ENCODE measurements around the gene TTPAL. TPM values are rescaled to one million over a fixed set of nuclear protein-coding genes. Genes with fewer than 3 reads are reported as not detected.
A peak's percentile ranks its signal among the peaks of the same experiment; 100 is the strongest.

The TTPAL gene
- total RNA-seq, 2 experiments from 2014 or later, result 9.0 to 9.9 TPM

DNA sequence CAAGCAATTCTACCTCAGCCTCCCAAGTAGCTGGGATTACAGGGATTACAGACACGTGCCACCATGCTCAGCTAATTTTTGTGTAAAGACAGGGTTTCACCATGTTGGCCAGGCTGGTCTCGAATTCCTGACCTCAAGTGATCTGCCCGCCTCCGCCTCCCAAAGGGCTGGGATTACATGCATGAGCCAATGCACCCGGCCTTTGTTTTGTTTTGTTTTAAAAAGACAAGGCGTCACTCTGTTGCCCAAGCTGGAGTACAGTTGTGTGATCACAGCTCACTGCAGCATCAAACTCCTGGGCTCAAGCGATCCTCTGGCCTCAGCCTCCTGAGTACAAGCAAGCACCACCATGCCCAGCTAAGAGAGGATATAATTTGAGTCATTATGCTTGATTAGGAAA lies 40.8 kb downstream of the TTPAL start:
- peak overlapping the region; percentile 83 for H3K27ac Mint-ChIP-seq
- peaks cover 68% of the 10 kb centered on the region for H3K36me3 Mint-ChIP-seq (ENCODE audit: low read depth)

DNA sequence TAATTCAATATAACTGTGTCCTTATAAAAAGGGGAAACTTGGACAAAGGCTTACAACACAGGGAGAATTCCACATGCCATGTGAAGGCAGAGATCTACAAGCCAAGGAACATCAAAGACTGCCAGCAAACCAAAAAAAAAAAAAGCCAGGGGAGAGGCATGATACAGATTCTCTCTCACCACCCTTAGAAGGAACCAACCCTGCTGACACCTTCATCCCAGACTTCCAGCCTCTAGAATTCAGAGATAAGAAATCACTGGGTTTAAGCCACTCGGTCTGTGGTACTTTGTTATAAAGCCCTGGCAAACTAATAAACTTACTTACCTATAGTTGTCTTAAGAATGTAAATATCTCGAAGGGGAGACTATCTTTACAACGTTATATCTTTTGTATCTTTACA lies 41.8 kb downstream of the TTPAL start:
- DNase-seq (no peak), ATAC-seq (ENCODE audit: poor library complexity) (no peak)
- Histone ChIP-seq H3K36me3 (ENCODE audit: insufficient read depth, low read length) (peaks cover 32% of the 10 kb centered on the region), H3K9me3 (ENCODE audit: control insufficient read depth in 1 of 2, insufficient read depth in 1 of 2, low read length in 2 of 2) (no peaks in the 10 kb centered on the region), H3K27ac (ENCODE audit: low read depth in 1 of 2, low read length in 2 of 2) (no peak overlapping the region), H3K4me1 (ENCODE audit: insufficient read depth, low read length) (peaks cover 65% of the 10 kb centered on the region), H3K4me3 (ENCODE audit: low read length) (no peak overlapping the region), H3K27me3 (ENCODE audit: control insufficient read depth in 1 of 2, insufficient read depth in 2 of 2, low read length in 2 of 2) (no peaks in the 10 kb centered on the region)
- Mint-ChIP-seq H3K9me3 (no peaks in the 10 kb centered on the region), H3K36me3 (ENCODE audit: low read depth) (peaks cover 67% of the 10 kb centered on the region), H3K4me3 (peak overlapping the region; percentile 74), H3K27me3 (no peaks in the 10 kb centered on the region), H3K27ac (peak overlapping the region; percentile 83), H3K4me1 (ENCODE audit: low read depth) (peaks cover 78% of the 10 kb centered on the region)
- intact Hi-C loops (cut with DNase I, micrococcal nuclease), result no loop called here
- ChIA-PET POLR2A (no interaction called here), CTCF (no interaction called here)
- TF ChIP-seq, protein P1, sequence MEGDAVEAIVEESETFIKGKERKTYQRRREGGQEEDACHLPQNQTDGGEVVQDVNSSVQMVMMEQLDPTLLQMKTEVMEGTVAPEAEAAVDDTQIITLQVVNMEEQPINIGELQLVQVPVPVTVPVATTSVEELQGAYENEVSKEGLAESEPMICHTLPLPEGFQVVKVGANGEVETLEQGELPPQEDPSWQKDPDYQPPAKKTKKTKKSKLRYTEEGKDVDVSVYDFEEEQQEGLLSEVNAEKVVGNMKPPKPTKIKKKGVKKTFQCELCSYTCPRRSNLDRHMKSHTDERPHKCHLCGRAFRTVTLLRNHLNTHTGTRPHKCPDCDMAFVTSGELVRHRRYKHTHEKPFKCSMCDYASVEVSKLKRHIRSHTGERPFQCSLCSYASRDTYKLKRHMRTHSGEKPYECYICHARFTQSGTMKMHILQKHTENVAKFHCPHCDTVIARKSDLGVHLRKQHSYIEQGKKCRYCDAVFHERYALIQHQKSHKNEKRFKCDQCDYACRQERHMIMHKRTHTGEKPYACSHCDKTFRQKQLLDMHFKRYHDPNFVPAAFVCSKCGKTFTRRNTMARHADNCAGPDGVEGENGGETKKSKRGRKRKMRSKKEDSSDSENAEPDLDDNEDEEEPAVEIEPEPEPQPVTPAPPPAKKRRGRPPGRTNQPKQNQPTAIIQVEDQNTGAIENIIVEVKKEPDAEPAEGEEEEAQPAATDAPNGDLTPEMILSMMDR (IDR thresholded peaks at IDR 0.05), result no peak

More for the DNA sequence above, 40.8 kb downstream of the TTPAL start:
- H3K27me3 Mint-ChIP-seq, result no peaks in the 10 kb centered on the region
- intact Hi-C loops (cut with DNase I, micrococcal nuclease), result no loop called here
- peaks cover 73% of the 10 kb centered on the region for H3K4me1 Mint-ChIP-seq (ENCODE audit: low read depth)
- POLR2A ChIA-PET, result no interaction called here
- Histone ChIP-seq H3K27ac (ENCODE audit: low read depth in 1 of 2, low read length in 2 of 2) (no peak overlapping the region), H3K4me1 (ENCODE audit: insufficient read depth, low read length) (peaks cover 61% of the 10 kb centered on the region), H3K27me3 (ENCODE audit: control insufficient read depth in 1 of 2, insufficient read depth in 2 of 2, low read length in 2 of 2) (no peaks in the 10 kb centered on the region), H3K36me3 (ENCODE audit: insufficient read depth, low read length) (peaks cover 37% of the 10 kb centered on the region), H3K4me3 (ENCODE audit: low read length) (no peak overlapping the region), H3K9me3 (ENCODE audit: control insufficient read depth in 1 of 2, insufficient read depth in 1 of 2, low read length in 2 of 2) (no peaks in the 10 kb centered on the region)
- no peaks in the 10 kb centered on the region for H3K9me3 Mint-ChIP-seq
- ATAC-seq (ENCODE audit: poor library complexity) (no peak), DNase-seq (no peak)
- TF ChIP-seq, protein P1 (IDR thresholded peaks at IDR 0.05), result no peak
- CTCF ChIA-PET, result no interaction called here
- H3K4me3 Mint-ChIP-seq, result peak overlapping the region; percentile 13

DNA sequence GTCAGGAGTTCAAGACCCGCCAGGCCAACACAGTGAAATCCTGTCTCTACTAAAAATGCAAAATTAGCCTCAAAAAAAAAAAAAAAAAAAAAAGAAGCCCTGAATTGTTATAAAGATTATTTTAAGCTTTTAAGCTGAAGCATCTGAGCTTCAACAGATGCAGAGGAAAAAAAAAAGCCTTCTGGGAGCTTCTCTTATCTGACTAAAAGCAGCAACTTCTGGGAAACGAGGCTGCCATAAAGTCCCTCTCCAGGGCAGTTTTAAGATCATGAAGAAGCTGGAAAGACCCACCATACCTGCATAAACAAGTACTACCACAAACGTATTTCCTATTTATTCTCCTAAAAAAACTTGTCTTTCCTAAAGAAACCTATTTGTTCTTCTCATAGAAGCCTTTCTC lies 42.6 kb downstream of the TTPAL start:
- no peaks in the 10 kb centered on the region for H3K27me3 Mint-ChIP-seq
- Histone ChIP-seq H3K36me3 (ENCODE audit: insufficient read depth, low read length) (peaks cover 24% of the 10 kb centered on the region), H3K4me1 (ENCODE audit: insufficient read depth, low read length) (peaks cover 66% of the 10 kb centered on the region), H3K4me3 (ENCODE audit: low read length) (no peak overlapping the region), H3K9me3 (ENCODE audit: control insufficient read depth in 1 of 2, insufficient read depth in 1 of 2, low read length in 2 of 2) (no peaks in the 10 kb centered on the region), H3K27me3 (ENCODE audit: control insufficient read depth in 1 of 2, insufficient read depth in 2 of 2, low read length in 2 of 2) (no peaks in the 10 kb centered on the region), H3K27ac (ENCODE audit: low read depth in 1 of 2, low read length in 2 of 2) (peak overlapping the region in 1 of 2 donors; percentile 14)
- intact Hi-C loops (cut with DNase I, micrococcal nuclease), result no loop called here
- ATAC-seq (ENCODE audit: poor library complexity) (no peak), DNase-seq (no peak)
- TF ChIP-seq, protein P1 (IDR thresholded peaks at IDR 0.05), result no peak
- POLR2A ChIA-PET, result no interaction called here
- no peaks in the 10 kb centered on the region for H3K9me3 Mint-ChIP-seq
- peaks cover 80% of the 10 kb centered on the region for H3K4me1 Mint-ChIP-seq (ENCODE audit: low read depth)
- H3K27ac Mint-ChIP-seq, result peak overlapping the region; percentile 83
- H3K36me3 Mint-ChIP-seq (ENCODE audit: low read depth), result peaks cover 60% of the 10 kb centered on the region
- CTCF ChIA-PET, result interaction anchor here (0.7 kb wide), 1 partner anchor 208 kb away, joined by 4 read pairs; no protein-coding TSS in a partner anchor
- peak overlapping the region; percentile 25 for H3K4me3 Mint-ChIP-seq
